OCI-LY7 (cell line): ENCODE results near the gene FAM53C.

Experiments
- CTCF ChIP-seq: fragments of 200-600 bp; sonication (generic); conservative IDR thresholded peaks from 2 replicates; pipeline ENCODE4 v1.5.1; 2014; ENCODE audit warnings: mild to moderate bottlenecking, antibody characterized with exemption, low read length, moderate library complexity, mixed read lengths
- EZH2phosphoT487 ChIP-seq: fragments of 200-600 bp; sonication (generic); IDR thresholded peaks from 2 replicates; pipeline ENCODE4 v1.6.1; 2018; ENCODE audit warnings: low read depth, borderline replicate concordance, mild to moderate bottlenecking, mixed run types, antibody characterized with exemption, low read length, moderate library complexity, mixed read lengths

DNA sequence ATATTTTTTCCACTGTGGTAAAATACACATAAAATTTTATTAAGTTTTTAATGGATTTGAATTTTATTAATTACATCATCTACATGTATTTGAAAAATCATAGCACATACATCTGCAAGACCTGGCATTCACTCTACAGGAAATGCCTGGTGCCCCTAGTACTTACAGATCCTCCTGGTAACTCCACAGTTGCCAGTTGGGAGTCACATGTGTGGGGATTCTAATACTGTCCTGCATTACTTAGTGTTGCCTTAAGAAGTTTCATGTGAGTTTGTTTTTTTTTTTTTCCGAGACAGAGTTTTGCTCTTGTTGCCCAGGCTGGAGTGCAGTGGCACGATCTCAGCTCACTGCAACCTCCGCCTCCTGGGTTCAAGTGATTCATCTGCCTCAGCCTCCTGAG is 32.5 kb downstream of the FAM53C start:
- TF ChIP-seq CTCF (no peak), EZH2phosphoT487 (no peak)
